Choroid plexus epithelial cell (primary cell): ENCODE measurements around the gene DNAH1.
A peak's percentile ranks its signal among the peaks of the same experiment; 100 is the strongest.

Source experiments
- DNase-seq: peaks from one replicate; pipeline ENCODE4 v3.0.0-alpha.2; 2010; ENCODE audit warnings: low read depth
- H3K4me3 ChIP-seq: 2 replicates; pipeline ENCODE4 v1.5.1; 2011; ENCODE audit warnings: low read depth, mild to moderate bottlenecking, control low read depth, low read length, moderate library complexity
- TF ChIP-seq, protein P1 (sequence below): conservative IDR thresholded peaks from 2 replicates; pipeline ENCODE4 v1.5.1; 2011; ENCODE audit warnings: low read depth, mild to moderate bottlenecking, control low read depth, inconsistent platforms, low read length, moderate library complexity

The DNAH1 gene

GRCh38 chr3:52305926-52306325 is 10.2 kb upstream of the DNAH1 start:
- no peak overlapping the region for H3K4me3 ChIP-seq
- TF ChIP-seq, protein P1, sequence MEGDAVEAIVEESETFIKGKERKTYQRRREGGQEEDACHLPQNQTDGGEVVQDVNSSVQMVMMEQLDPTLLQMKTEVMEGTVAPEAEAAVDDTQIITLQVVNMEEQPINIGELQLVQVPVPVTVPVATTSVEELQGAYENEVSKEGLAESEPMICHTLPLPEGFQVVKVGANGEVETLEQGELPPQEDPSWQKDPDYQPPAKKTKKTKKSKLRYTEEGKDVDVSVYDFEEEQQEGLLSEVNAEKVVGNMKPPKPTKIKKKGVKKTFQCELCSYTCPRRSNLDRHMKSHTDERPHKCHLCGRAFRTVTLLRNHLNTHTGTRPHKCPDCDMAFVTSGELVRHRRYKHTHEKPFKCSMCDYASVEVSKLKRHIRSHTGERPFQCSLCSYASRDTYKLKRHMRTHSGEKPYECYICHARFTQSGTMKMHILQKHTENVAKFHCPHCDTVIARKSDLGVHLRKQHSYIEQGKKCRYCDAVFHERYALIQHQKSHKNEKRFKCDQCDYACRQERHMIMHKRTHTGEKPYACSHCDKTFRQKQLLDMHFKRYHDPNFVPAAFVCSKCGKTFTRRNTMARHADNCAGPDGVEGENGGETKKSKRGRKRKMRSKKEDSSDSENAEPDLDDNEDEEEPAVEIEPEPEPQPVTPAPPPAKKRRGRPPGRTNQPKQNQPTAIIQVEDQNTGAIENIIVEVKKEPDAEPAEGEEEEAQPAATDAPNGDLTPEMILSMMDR = no peak
- DNase-seq = no peak

DNA sequence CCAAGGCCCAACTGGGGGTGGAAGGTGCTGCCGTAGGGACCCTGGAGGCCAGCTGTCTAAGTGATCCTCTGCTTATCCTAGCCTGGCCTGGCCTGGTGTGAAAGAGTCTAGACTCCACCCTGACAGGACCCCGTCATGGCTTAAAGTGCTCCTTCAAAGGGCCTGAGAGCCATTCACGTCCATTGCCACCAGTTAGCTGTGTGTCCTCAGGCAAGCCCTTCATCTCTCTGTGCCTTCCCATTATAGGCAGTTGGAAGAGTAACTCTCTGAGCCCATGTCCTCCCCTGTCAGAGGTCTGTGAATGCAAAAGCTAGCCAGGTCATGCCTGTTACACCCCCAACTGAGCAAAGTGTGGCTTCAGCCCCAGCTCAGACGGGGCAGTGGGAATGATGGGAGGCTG is 9.1 kb upstream of the DNAH1 start:
- no peak overlapping the region for H3K4me3 ChIP-seq
- TF ChIP-seq, protein P1 = no peak
- DNase-seq = no peak

GRCh38 chr3:52308308-52308707 is 7.8 kb upstream of the DNAH1 start:
- no peak for DNase-seq
- H3K4me3 ChIP-seq = no peak overlapping the region
- TF ChIP-seq, protein P1 = no peak

DNA sequence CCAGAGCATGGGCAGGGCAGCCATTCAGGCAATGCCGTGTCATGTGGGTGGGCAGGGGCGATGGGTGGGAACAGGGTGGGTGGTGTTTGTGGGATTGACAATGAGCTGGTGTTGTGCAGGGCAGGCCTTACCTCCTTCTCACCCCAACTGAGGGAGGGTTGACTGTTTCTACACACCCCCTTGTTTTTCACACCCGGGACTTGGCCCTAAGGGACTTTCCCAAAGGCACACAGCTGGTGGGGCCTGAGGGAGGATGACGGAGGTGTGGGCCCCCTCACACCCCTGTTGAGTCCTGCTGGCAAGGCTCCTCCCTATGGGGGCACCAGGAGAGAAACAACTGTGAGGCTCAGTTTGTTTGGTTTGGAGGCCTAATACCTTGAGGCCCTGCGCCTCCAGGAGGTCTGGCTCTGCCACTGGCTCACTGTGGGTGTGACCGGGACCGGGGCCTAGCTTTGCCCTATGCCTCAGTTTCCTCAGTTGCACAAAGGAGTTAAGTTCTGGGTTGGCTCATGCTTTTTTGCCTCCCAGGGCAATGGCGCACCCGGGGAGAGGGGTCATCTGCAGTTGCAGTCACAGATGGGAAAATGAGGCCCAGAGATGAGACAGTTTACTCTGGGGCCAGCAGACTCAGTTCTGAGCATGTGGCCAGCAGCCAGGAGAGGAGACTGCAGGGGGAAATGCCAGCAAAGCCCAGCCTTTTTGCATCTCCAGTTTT is 5.1 kb upstream of the DNAH1 start:
- DNase-seq = peak; percentile 52
- TF ChIP-seq, protein P1 = no peak
- H3K4me3 ChIP-seq = no peak overlapping the region

DNA sequence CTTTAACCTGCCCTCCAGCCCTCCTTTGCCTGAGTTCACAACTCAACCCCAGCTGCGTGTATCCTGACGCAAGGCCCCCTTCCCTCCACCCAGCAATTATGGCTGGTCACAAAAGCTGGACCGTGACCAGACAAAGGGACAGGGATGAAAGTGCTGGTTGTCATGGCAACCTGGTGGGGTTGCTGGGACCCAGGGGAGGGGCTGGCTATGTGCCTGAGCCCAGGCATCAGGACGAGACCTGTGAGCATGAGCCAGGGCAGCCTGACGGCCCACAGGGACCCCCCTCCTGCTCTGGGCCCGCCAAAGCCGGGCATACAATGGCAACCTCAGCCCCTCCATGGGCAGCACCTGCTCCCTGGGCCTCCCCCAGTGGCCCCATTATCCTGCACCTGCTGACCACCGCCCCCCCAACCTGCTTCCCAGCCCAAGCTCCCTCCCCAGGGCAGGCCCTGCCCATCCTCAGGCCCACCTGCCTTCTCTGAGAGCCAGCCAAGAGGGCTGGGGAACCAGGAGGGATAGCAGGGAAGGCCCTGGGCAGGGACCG is 4.5 kb upstream of the DNAH1 start:
- no peak overlapping the region for H3K4me3 ChIP-seq
- DNase-seq = no peak
- TF ChIP-seq, protein P1 = no peak

GRCh38 chr3:52313188-52313773 is 2.8 kb upstream of the DNAH1 start:
- H3K4me3 ChIP-seq = no peak overlapping the region
- no peak for DNase-seq
- TF ChIP-seq, protein P1 = no peak

GRCh38 chr3:52313774-52314188 is 2.3 kb upstream of the DNAH1 start:
- TF ChIP-seq, protein P1 = no peak
- DNase-seq = peak; percentile 33
- H3K4me3 ChIP-seq = no peak overlapping the region
